ENCODE measurements around the gene GRAMD1B.

- no peak for TF ChIP-seq POLR2A (IDR thresholded peaks at IDR 0.05)
- TF ChIP-seq CTCF (IDR thresholded peaks at IDR 0.05), result no peak
These were observed 28.4 kb downstream of the GRAMD1B start for GRCh38 chr11:123458501-123458900.
